ENCODE results near the gene SNAPC5. TPM values are rescaled to one million over a fixed set of nuclear protein-coding genes. Genes with fewer than 3 reads are reported as not detected.
A peak's percentile ranks its signal among the peaks of the same experiment; 100 is the strongest.

Gene SNAPC5
- polyA plus RNA-seq, 3 donors = 15.6 to 32.5 (median 30.2) TPM

- H3K9me3 ChIP-seq (replicated peaks in 1 of 2; ENCODE audit: control insufficient read depth in 1 of 2, insufficient read depth in 1 of 2, low read length in 2 of 2) = no peaks in the 10 kb centered on the region
- TF ChIP-seq CTCF (IDR thresholded peaks at IDR 0.05) = no peak
- Mint-ChIP-seq H3K27ac (peak overlapping the region in 2 of 7 donors; percentile 17 to 74), H3K36me3 (peaks cover 50 to 73% of the 10 kb centered on the region in 2 donors), H3K4me1 (peaks cover 4% of the 10 kb centered on the region), H3K27me3 (ENCODE audit: low read depth in 3 of 3) (peaks cover 0 to 2% (median 0%) of the 10 kb centered on the region in 3 donors), H3K4me3 (no peak overlapping the region), H3K9me3 (no peaks in the 10 kb centered on the region)
- intact Hi-C loops (cut with micrococcal nuclease) = no loop called here
- H3K79me2 ChIP-seq (ENCODE audit: insufficient read depth, low read length) = no peaks in the 10 kb centered on the region
- no peak overlapping the region for H3K9ac ChIP-seq (ENCODE audit: insufficient read depth, low read length, poor library complexity, severe bottlenecking)
- no peak overlapping the region for H3K4me3 ChIP-seq (replicated peaks in 1 of 3; ENCODE audit: low read depth in 2 of 3, low read length in 3 of 3)
- H4K20me1 ChIP-seq (ENCODE audit: insufficient read depth, low read length) = no peaks in the 10 kb centered on the region
- no peak overlapping the region for H2AFZ ChIP-seq (ENCODE audit: insufficient read depth, low read depth, low read length, poor library complexity, severe bottlenecking)
- peak overlapping the region in 1 of 2 donors; percentile 13 for H3K27ac ChIP-seq (ENCODE audit: low read depth in 1 of 2, low read length in 2 of 2)
- H3K36me3 ChIP-seq (replicated peaks in 1 of 2; ENCODE audit: control insufficient read depth in 1 of 2, insufficient read depth in 2 of 2, low read length in 2 of 2) = peaks cover 34 to 89% of the 10 kb centered on the region in 2 donors
- no peaks in the 10 kb centered on the region for H3K27me3 ChIP-seq (ENCODE audit: control insufficient read depth in 2 of 2, insufficient read depth in 2 of 2, low read length in 2 of 2)
- DNase-seq = peak in 1 of 3 donors; percentile 6
- H3K4me1 ChIP-seq (ENCODE audit: control insufficient read depth in 1 of 2, insufficient read depth in 2 of 2, low read length in 2 of 2) = no peaks in the 10 kb centered on the region
- no peak overlapping the region for H3K4me2 ChIP-seq (replicated peaks; ENCODE audit: extremely low read depth, low read length, poor library complexity, severe bottlenecking)
- 40% methylated on average over 1 of the region's 4 CpGs for WGBS (ENCODE audit: insufficient coverage)
Observed at GRCh38 chr15:66524838-66525237, 27.3 kb upstream of the SNAPC5 start.

- intact Hi-C loops (cut with micrococcal nuclease) = no loop called here
- no peaks in the 10 kb centered on the region for H3K9me3 ChIP-seq (replicated peaks in 1 of 2; ENCODE audit: control insufficient read depth in 1 of 2, insufficient read depth in 1 of 2, low read length in 2 of 2)
- H3K9ac ChIP-seq (ENCODE audit: insufficient read depth, low read length, poor library complexity, severe bottlenecking) = no peak overlapping the region
- H3K27me3 ChIP-seq (ENCODE audit: control insufficient read depth in 2 of 2, insufficient read depth in 2 of 2, low read length in 2 of 2) = no peaks in the 10 kb centered on the region
- no peaks in the 10 kb centered on the region for H3K4me1 ChIP-seq (ENCODE audit: control insufficient read depth in 1 of 2, insufficient read depth in 2 of 2, low read length in 2 of 2)
- H3K27ac ChIP-seq (ENCODE audit: low read depth in 1 of 2, low read length in 2 of 2) = no peak overlapping the region
- no peak overlapping the region for H3K4me3 ChIP-seq (replicated peaks in 1 of 3; ENCODE audit: low read depth in 2 of 3, low read length in 3 of 3)
- no peak overlapping the region for H3K4me3 Mint-ChIP-seq
- peaks cover 27 to 88% of the 10 kb centered on the region in 2 donors for H3K36me3 ChIP-seq (replicated peaks in 1 of 2; ENCODE audit: control insufficient read depth in 1 of 2, insufficient read depth in 2 of 2, low read length in 2 of 2)
- H3K9me3 Mint-ChIP-seq = no peaks in the 10 kb centered on the region
- H4K20me1 ChIP-seq (ENCODE audit: insufficient read depth, low read length) = no peaks in the 10 kb centered on the region
- peaks cover 0 to 2% (median 0%) of the 10 kb centered on the region in 3 donors for H3K27me3 Mint-ChIP-seq (ENCODE audit: low read depth in 3 of 3)
- H3K79me2 ChIP-seq (ENCODE audit: insufficient read depth, low read length) = no peaks in the 10 kb centered on the region
- peaks cover 46 to 70% of the 10 kb centered on the region in 2 donors for H3K36me3 Mint-ChIP-seq
- TF ChIP-seq CTCF (IDR thresholded peaks at IDR 0.05) = no peak
- H3K4me1 Mint-ChIP-seq = peaks cover 4% of the 10 kb centered on the region
- no CpG with 5 or more reads among the region's 3 CpGs for WGBS (ENCODE audit: insufficient coverage)
- H2AFZ ChIP-seq (ENCODE audit: insufficient read depth, low read depth, low read length, poor library complexity, severe bottlenecking) = no peak overlapping the region
- DNase-seq = no peak
- H3K4me2 ChIP-seq (replicated peaks; ENCODE audit: extremely low read depth, low read length, poor library complexity, severe bottlenecking) = no peak overlapping the region
- H3K27ac Mint-ChIP-seq = no peak overlapping the region
Observed at GRCh38 chr15:66523926-66524325, 26.4 kb upstream of the SNAPC5 start.

Measured in CD14-positive monocyte (primary cell).